ENCODE measurements around the gene SZRD1.

Gene SZRD1

GRCh38 chr1:16367968-16368890, 1.2 kb downstream of the SZRD1 start:
- DNase-seq = no peak

- DNase-seq = no peak
These were observed 2.8 kb downstream of the SZRD1 start for GRCh38 chr1:16369821-16370220.

- no peak for DNase-seq
These were observed 4.7 kb downstream of the SZRD1 start for GRCh38 chr1:16371725-16372124.

GRCh38 chr1:16372535-16373285, 5.7 kb downstream of the SZRD1 start:
- DNase-seq = no peak

DNA sequence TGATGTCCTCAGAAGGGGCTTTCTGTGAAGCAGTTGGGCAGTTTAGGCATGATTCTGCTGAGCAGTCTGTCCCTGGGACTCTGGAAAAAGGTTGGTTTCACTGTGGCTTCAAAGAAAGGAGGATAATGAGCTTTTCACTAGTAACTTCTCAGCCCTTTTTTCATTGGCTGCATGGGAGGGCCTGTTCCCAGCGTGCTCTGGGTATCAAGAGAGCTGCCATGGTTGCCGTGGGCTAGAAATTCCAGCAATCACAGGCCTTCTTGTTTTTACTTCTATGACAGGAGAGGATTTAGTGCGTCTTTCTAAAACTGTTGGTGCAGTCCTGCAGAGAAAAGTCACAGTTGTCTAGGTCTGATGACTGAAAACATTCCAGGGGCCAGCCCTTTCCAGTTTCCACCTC, 7.2 kb downstream of the SZRD1 start:
- DNase-seq = no peak

GRCh38 chr1:16375521-16376340, 8.7 kb downstream of the SZRD1 start:
- no peak for DNase-seq

- DNase-seq = no peak
These were observed 9.9 kb downstream of the SZRD1 start for GRCh38 chr1:16376971-16377370.

DNA sequence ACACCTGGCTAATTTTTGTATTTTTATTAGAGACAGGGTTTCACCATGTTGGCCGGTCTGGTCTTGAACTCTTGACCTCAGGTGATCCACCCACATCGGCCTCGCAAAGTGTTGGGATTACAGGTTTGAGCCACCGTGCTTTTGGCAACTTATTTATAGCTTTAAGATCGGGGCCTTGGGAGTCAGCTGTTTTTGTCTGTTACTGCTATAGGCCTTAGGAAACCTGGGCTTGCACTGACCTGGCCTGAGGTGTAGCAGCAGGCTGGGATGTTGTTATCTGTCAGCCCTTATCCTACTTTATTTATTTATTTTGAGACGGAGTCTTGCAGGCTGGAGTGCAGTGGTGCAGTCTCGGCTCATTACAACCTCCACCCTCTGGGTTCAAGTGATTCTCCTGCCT, 11.4 kb downstream of the SZRD1 start:
- no peak for DNase-seq

GRCh38 chr1:16380868-16381267, 13.8 kb downstream of the SZRD1 start:
- DNase-seq = no peak

GRCh38 chr1:16383888-16384287, 16.8 kb downstream of the SZRD1 start:
- DNase-seq = no peak

- DNase-seq = no peak
These were observed 18.8 kb downstream of the SZRD1 start for GRCh38 chr1:16385659-16386453.

DNA sequence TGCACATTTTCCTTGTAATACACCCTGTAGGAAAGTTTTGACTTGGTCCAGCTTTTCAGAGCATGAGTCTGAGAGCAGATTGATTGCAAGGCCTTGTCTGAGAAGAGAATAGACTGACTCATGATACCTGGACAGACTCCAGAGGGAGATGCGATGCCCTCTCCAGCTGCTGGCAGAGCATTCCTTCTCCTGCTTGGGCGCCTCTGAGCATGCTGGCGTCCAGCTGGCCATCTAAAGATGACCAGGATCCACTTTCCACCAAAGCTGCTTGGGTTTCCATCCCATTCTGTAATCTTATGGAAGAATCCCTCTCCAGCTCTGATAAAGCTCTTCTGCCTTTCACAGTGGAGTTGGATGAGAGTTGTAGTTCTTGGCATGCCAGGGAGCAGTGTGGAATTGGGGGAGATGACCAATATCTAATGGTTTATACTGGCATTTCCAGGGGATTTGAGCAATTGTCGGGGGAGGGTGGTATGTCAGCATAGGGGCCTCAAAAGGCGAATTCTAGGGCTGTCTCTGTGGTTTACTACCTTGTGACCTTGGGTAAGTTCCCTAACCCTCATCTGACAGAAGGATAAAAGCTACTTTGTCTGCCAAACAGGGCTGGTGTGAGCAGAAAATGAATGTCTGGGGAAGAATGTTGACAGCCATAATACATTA, 19.5 kb downstream of the SZRD1 start:
- no peak for DNase-seq

DNA sequence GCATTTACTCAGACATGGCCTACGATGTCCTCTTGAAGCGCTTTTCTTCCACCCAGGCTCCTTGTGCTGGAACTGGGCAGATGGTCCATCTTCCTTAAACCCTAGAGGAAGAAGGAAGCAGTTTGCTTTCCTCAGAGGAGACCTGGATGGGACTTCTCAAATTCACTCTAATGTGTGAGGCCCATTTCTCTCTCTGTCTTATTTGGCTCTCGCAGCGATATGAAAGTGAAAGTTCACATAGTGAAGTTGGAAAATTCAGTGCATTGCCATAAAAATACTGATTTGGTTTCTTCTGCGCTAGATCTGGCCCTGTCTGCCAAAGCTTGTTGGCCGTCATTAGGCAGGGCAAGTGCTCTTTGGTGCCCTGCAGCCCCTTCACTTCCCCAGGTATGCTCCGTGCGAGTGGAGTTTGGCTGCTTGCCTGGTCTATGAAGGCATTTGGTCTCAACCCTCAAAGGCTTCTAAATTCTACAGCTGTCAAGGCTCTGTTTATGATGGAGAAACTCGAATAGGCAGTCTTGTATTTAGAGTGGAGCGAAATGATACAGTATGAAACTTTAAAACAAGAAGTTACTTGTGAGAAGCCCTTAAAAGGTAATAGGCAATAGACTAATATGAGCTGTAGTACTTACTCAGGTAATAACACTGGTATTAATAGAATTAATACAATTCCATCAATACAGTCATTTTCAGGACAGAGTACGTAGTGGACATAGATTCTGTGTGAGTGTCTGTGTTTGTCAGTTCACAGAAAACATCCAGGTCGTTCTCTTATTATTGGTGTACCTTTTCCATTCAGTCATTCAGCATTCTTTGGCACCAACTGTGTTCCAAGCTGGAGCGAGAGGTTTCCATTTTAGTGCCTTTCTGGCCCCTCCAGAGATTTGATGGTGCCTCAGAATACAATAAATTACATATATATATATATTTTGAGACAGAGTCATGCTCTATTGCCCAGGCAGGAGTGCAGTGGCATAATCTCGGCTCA, 20.5 kb downstream of the SZRD1 start:
- DNase-seq = no peak

GRCh38 chr1:16391411-16391810, 24.4 kb downstream of the SZRD1 start:
- no peak for DNase-seq

GRCh38 chr1:16392740-16393569, 25.9 kb downstream of the SZRD1 start:
- DNase-seq = no peak

DNA sequence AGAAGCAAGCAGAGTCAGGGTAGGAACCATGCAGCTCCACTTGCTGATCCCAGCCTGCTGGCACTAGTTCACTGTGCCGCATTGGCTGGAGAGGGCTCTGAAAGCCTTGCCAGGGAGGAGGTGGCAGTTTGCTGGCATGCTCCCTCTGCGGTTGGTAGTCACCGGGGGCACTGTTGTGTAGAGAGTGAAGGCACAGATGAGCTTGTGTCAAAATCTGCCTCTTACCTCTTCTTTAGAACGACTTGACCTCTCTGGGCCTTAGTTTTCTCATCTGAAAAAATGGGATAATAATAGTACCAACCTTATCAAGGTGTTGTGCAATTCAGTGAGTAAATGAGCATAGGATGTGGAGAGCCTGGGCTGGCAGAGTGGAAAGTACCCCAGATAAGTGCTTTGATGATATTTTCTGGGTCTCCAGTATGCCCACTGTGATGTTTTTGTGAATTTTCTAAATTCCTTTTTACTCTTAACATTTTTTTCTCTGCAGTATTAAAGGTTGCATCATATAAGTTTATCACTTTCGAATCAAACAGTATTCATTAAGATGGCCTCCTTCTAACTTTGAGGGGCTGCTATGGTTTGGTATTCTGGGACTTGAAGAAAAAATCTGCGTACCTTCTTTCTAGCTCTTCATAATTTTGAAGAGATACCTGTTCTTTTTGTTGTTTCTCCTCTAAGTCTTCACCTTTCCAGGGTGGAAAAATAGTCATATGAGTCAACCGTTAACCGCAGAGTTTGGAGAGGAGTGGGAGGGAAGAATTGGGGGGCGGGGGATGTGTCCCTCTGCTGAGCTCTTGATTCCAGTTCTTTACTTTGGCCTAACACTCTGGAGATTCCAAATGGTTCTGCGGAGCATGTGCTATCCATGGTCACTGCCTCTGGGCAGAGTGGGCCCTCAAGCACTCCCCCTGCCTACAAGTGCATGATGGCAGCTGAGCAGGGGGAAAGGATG, 26.8 kb downstream of the SZRD1 start:
- no peak for DNase-seq

GRCh38 chr1:16394977-16395376, 27.9 kb downstream of the SZRD1 start:
- DNase-seq = no peak

GRCh38 chr1:16396591-16396990, 29.5 kb downstream of the SZRD1 start:
- no peak for DNase-seq

Measured in NCI-H187 (cell line).